OCI-LY7 (cell line): ENCODE data around the gene NAA10. TPM values are rescaled to one million over a fixed set of nuclear protein-coding genes. Genes with fewer than 3 reads are reported as not detected.

Experiments
- BruUV-seq: library from RNA; stranded (reverse); fragments of 400-500 nt; replicated peaks from 2 replicates; lab custom pipeline; 2021; lab: Mats Ljungman, UMichigan
- CTCF ChIA-PET: fragments of 300-600 bp; sonication (Branson Sonifier 250); formaldehyde crosslinking; loops from one replicate; lab custom pipeline; 2022; ENCODE audit warnings: antibody characterized with exemption; ENCODE audit not compliant: unreplicated experiment; lab: Charles Lee
- POLR2A ChIA-PET: fragments of 300-600 bp; sonication (Branson Sonifier 250); formaldehyde crosslinking; loops from one replicate; lab custom pipeline; 2022; ENCODE audit warnings: antibody characterized with exemption; lab: Charles Lee
- DNase-seq: peaks from one replicate; pipeline ENCODE4 v3.0.0-alpha.2; 2015; ENCODE audit warnings: low spot score
- H2AFZ ChIP-seq: fragments of 200-600 bp; sonication (generic), shearing (Covaris generic); 2 replicates; pipeline ENCODE4 v1.6.1; 2014; ENCODE audit warnings: mild to moderate bottlenecking, antibody characterized with exemption, low read length, moderate library complexity
- H3K27ac ChIP-seq: fragments of 200-600 bp; sonication (generic); 2 replicates; pipeline ENCODE4 v1.5.1; 2014; ENCODE audit warnings: mixed run types, low read depth, mild to moderate bottlenecking, moderate library complexity, low read length, inconsistent platforms; ENCODE audit not compliant: poor library complexity, severe bottlenecking
- H3K36me3 ChIP-seq: fragments of 200-600 bp; sonication (generic); 2 replicates; pipeline ENCODE4 v1.6.1; 2014; ENCODE audit warnings: mild to moderate bottlenecking, antibody characterized with exemption, low read length, moderate library complexity, mixed read lengths; ENCODE audit not compliant: insufficient read depth
- H3K4me1 ChIP-seq: fragments of 200-600 bp; sonication (generic); 2 replicates; pipeline ENCODE4 v1.5.1; 2014; ENCODE audit warnings: mild to moderate bottlenecking, low read length; ENCODE audit not compliant: insufficient read depth, poor library complexity, severe bottlenecking
- H3K4me2 ChIP-seq: fragments of 200-600 bp; sonication (generic); 2 replicates; pipeline ENCODE4 v1.6.1; 2014; ENCODE audit warnings: mild to moderate bottlenecking, low read length
- H3K4me3 ChIP-seq: fragments of 200-600 bp; sonication (generic); 2 replicates; pipeline ENCODE4 v1.5.1; 2014; ENCODE audit warnings: mild to moderate bottlenecking, low read depth, low read length; ENCODE audit not compliant: poor library complexity, severe bottlenecking
- H3K79me2 ChIP-seq: fragments of 200-600 bp; sonication (generic); 2 replicates; pipeline ENCODE4 v1.6.1; 2016; ENCODE audit warnings: low read depth, mild to moderate bottlenecking, low read length, moderate library complexity, mixed read lengths; ENCODE audit not compliant: insufficient read depth
- H3K9me2 ChIP-seq: fragments of 200-600 bp; sonication (generic); 2 replicates; pipeline ENCODE4 v1.6.1; 2016; ENCODE audit warnings: mild to moderate bottlenecking, low read length, mixed read lengths; ENCODE audit not compliant: insufficient read depth
- H3K9me3 ChIP-seq: fragments of 200-600 bp; sonication (generic); 2 replicates; pipeline ENCODE4 v1.6.1; 2014; ENCODE audit warnings: mild to moderate bottlenecking, mixed run types, low read length, mixed read lengths
- H4K20me1 ChIP-seq: fragments of 200-600 bp; sonication (generic); 2 replicates; pipeline ENCODE4 v1.6.1; 2014; ENCODE audit warnings: mild to moderate bottlenecking, antibody characterized with exemption, low read length, moderate library complexity, mixed read lengths; ENCODE audit not compliant: insufficient read depth
- CTCF ChIP-seq: fragments of 200-600 bp; sonication (generic); conservative IDR thresholded peaks from 2 replicates; pipeline ENCODE4 v1.5.1; 2014; ENCODE audit warnings: mild to moderate bottlenecking, antibody characterized with exemption, low read length, moderate library complexity, mixed read lengths
- EZH2phosphoT487 ChIP-seq: fragments of 200-600 bp; sonication (generic); IDR thresholded peaks from 2 replicates; pipeline ENCODE4 v1.6.1; 2018; ENCODE audit warnings: low read depth, borderline replicate concordance, mild to moderate bottlenecking, mixed run types, antibody characterized with exemption, low read length, moderate library complexity, mixed read lengths
- intact Hi-C: fragments of 100-400 bp; cut with micrococcal nuclease; formaldehyde crosslinking; loops from one replicate; pipeline ENCODE4 v1.10.0; 2022; ENCODE audit not compliant: unreplicated experiment
- total RNA-seq, 2 experiments: library from RNA; depleted of rRNA in 1 of 2; stranded (reverse); fragments of >200 nt in 1 of 2; shearing (Covaris generic) in 1 of 2; gene quantifications; 2 replicates each; pipeline ENCODE4 v1.2.3, GENCODE V29; 2014 to 2022

NAA10 gene
- total RNA-seq, 2 experiments from 2014 or later = 82.7 to 105 TPM

GRCh38 chrX:153882557-153882956 is 52.3 kb downstream of the NAA10 start:
- Histone ChIP-seq H3K4me3 (no peak overlapping the region), H4K20me1 (no peaks in the 10 kb centered on the region), H3K27ac (no peak overlapping the region), H3K36me3 (no peaks in the 10 kb centered on the region), H3K4me1 (no peaks in the 10 kb centered on the region), H3K79me2 (no peaks in the 10 kb centered on the region), H2AFZ (no peak overlapping the region), H3K9me3 (no peaks in the 10 kb centered on the region), H3K4me2 (no peak overlapping the region), H3K9me2 (no peaks in the 10 kb centered on the region)
- DNase-seq = no peak
- intact Hi-C loops = loop anchor here (5.0 to 10.0 kb wide), 2 partner anchors 58 to 120 kb away; partner anchors contain the start of gene PLXNB3
- no peak for TF ChIP-seq EZH2phosphoT487
- TF ChIP-seq CTCF = no peak
- BruUV-seq = no TSS peak
- CTCF ChIA-PET = no interaction called here
- POLR2A ChIA-PET = interaction anchor here (0.6 kb wide), 1 partner anchor 44 kb away, joined by 4 read pairs; no protein-coding TSS in a partner anchor

- no peaks in the 10 kb centered on the region for H4K20me1 ChIP-seq
- no peaks in the 10 kb centered on the region for H3K9me3 ChIP-seq
- no peaks in the 10 kb centered on the region for H3K4me1 ChIP-seq
- no peaks in the 10 kb centered on the region for H3K9me2 ChIP-seq
- TF ChIP-seq EZH2phosphoT487 (no peak), CTCF (no peak)
- no TSS peak for BruUV-seq
- H2AFZ ChIP-seq = no peak overlapping the region
- H3K36me3 ChIP-seq = no peaks in the 10 kb centered on the region
- ChIA-PET CTCF (no interaction called here), POLR2A (interaction anchor here (0.6 kb wide), 1 partner anchor 44 kb away, joined by 4 read pairs; no protein-coding TSS in a partner anchor)
- intact Hi-C loops = loop anchor here (5.0 to 10.0 kb wide), 2 partner anchors 57 to 120 kb away; partner anchors contain the start of gene PLXNB3
- no peak overlapping the region for H3K4me3 ChIP-seq
- no peak overlapping the region for H3K4me2 ChIP-seq
- no peak for DNase-seq
- H3K27ac ChIP-seq = no peak overlapping the region
- H3K79me2 ChIP-seq = no peaks in the 10 kb centered on the region
These were observed 52.7 kb downstream of the NAA10 start for GRCh38 chrX:153882086-153882498.

GRCh38 chrX:153881281-153881680 is 53.6 kb downstream of the NAA10 start:
- BruUV-seq = no TSS peak
- POLR2A ChIA-PET = no interaction called here

More at GRCh38 chrX:153881281-153881680, 53.6 kb downstream of the NAA10 start:
- Histone ChIP-seq H3K9me2 (no peaks in the 10 kb centered on the region), H3K4me2 (no peak overlapping the region), H4K20me1 (no peaks in the 10 kb centered on the region), H3K79me2 (no peaks in the 10 kb centered on the region), H3K4me3 (no peak overlapping the region), H3K9me3 (no peaks in the 10 kb centered on the region), H3K4me1 (no peaks in the 10 kb centered on the region), H3K27ac (no peak overlapping the region), H3K36me3 (no peaks in the 10 kb centered on the region), H2AFZ (no peak overlapping the region)
- DNase-seq = no peak
- intact Hi-C loops = loop anchor here (5.0 to 10.0 kb wide), 2 partner anchors 56 to 119 kb away; partner anchors contain the start of gene PLXNB3
- TF ChIP-seq EZH2phosphoT487 (no peak), CTCF (no peak)
- CTCF ChIA-PET = no interaction called here
